Suprapubic skin (tissue), 4 donors: Measurements from ENCODE around the gene PTPRJ. TPM values are rescaled to one million over a fixed set of nuclear protein-coding genes. Genes with fewer than 3 reads are reported as not detected.
"Not testable (repeated sequence)": the region's sequence is repeated elsewhere in the genome, so short reads cannot be mapped to it uniquely, and the experiment has no call there.

Experiments used
- DNase-seq, 2 donors: peaks; one replicate each; pipeline ENCODE4 v3.0.0-alpha.2; 2019; ENCODE audit warnings: low spot score in 2 of 2
- H3K27ac ChIP-seq: fragments of 200-600 bp; sonication (generic); one replicate; pipeline ENCODE4 v1.5.1; 2019
- H3K27me3 ChIP-seq: fragments of 200-600 bp; sonication (generic); one replicate; pipeline ENCODE4 v1.5.1; 2019
- H3K36me3 ChIP-seq: fragments of 200-600 bp; sonication (generic); one replicate; pipeline ENCODE4 v1.5.1; 2019
- H3K4me1 ChIP-seq: fragments of 200-600 bp; sonication (generic); one replicate; pipeline ENCODE4 v1.5.1; 2019
- H3K4me3 ChIP-seq: fragments of 200-600 bp; sonication (generic); one replicate; pipeline ENCODE4 v1.5.1; 2019; ENCODE audit warnings: mild to moderate bottlenecking
- H3K9me3 ChIP-seq: fragments of 200-600 bp; sonication (generic); one replicate; pipeline ENCODE4 v1.5.1; 2019
- CTCF ChIP-seq, 2 donors: fragments of 200-600 bp in 1 of 2; fragments of 450-650 bp in 1 of 2; sonication (generic) in 1 of 2; IDR thresholded peaks; one replicate each; pipeline ENCODE4 v1.5.1; 2016 to 2019; ENCODE audit warnings: antibody characterized with exemption in 2 of 2, mild to moderate bottlenecking in 1 of 2, moderate library complexity in 1 of 2
- EP300 ChIP-seq: sonication (generic); formaldehyde crosslinking; IDR thresholded peaks from one replicate; pipeline ENCODE4 v1.6.1; 2017; ENCODE audit warnings: antibody characterized with exemption
- POLR2A ChIP-seq, 2 donors: fragments of 450-650 bp; IDR thresholded peaks; one replicate each; pipeline ENCODE4 v1.6.1; 2017; ENCODE audit warnings: antibody characterized with exemption in 2 of 2, mild to moderate bottlenecking in 2 of 2, moderate library complexity in 2 of 2
- POLR2AphosphoS5 ChIP-seq, 3 donors: sonication (generic); formaldehyde crosslinking; IDR thresholded peaks; one replicate each; pipeline ENCODE4 v1.6.1; 2017; ENCODE audit warnings: antibody characterized with exemption in 3 of 3
- WGBS: methylation state at CpG from one replicate; pipeline ENCODE4 v1.1.5; 2018; 5-methylcytosine and 5-hydroxymethylcytosine counted together
- total RNA-seq, 4 donors: library from RNA; depleted of rRNA; stranded (reverse); fragments of >200 nt; gene quantifications; one replicate each; pipeline ENCODE4 v1.1.0, GENCODE V29; 2016

Gene PTPRJ
- total RNA-seq, 4 donors from 2014 or later, result 4.0 to 15.5 (median 13.1) TPM

- H3K4me1 ChIP-seq, result no peaks in the 10 kb centered on the region
- 63% methylated on average over 4 of the region's 4 CpGs for WGBS
- H3K27me3 ChIP-seq, result no peaks in the 10 kb centered on the region
Measured at GRCh38 chr11:48182860-48183526, 202.6 kb downstream of the PTPRJ start.

GRCh38 chr11:48184452-48184851 is 204.1 kb downstream of the PTPRJ start:
- DNase-seq, result no peak
- no peak overlapping the region for H3K27ac ChIP-seq
- no peaks in the 10 kb centered on the region for H3K9me3 ChIP-seq
- H3K4me1 ChIP-seq, result no peaks in the 10 kb centered on the region
- no peaks in the 10 kb centered on the region for H3K27me3 ChIP-seq
- no peak overlapping the region for H3K4me3 ChIP-seq
- no peaks in the 10 kb centered on the region for H3K36me3 ChIP-seq
- no peak for TF ChIP-seq POLR2A (IDR thresholded peaks at IDR 0.05)
- no peak for TF ChIP-seq EP300
- TF ChIP-seq CTCF (IDR thresholded peaks at IDR 0.05), result no peak
- no peak for TF ChIP-seq POLR2AphosphoS5 (IDR thresholded peaks at IDR 0.05)

More at GRCh38 chr11:48182860-48183526, 202.6 kb downstream of the PTPRJ start:
- H3K4me3 ChIP-seq, result no peak overlapping the region
- H3K9me3 ChIP-seq, result no peaks in the 10 kb centered on the region
- H3K27ac ChIP-seq, result no peak overlapping the region
- no peak for DNase-seq
- no peak for TF ChIP-seq EP300
- no peak for TF ChIP-seq POLR2A (IDR thresholded peaks at IDR 0.05)
- no peak for TF ChIP-seq POLR2AphosphoS5 (IDR thresholded peaks at IDR 0.05)
- TF ChIP-seq CTCF (IDR thresholded peaks at IDR 0.05), result no peak
- H3K36me3 ChIP-seq, result no peaks in the 10 kb centered on the region

GRCh38 chr11:48190906-48191654 is 210.7 kb downstream of the PTPRJ start:
- not testable (repeated sequence) for DNase-seq, H3K9me3 ChIP-seq, H3K4me3 ChIP-seq, H3K27me3 ChIP-seq, H3K4me1 ChIP-seq, H3K27ac ChIP-seq, H3K36me3 ChIP-seq
- WGBS, result 73% methylated on average over 7 of the region's 10 CpGs

- Histone ChIP-seq H3K27me3 (no peaks in the 10 kb centered on the region), H3K4me1 (no peaks in the 10 kb centered on the region), H3K36me3 (no peaks in the 10 kb centered on the region), H3K27ac (no peak overlapping the region), H3K4me3 (no peak overlapping the region), H3K9me3 (peaks cover 11% of the 10 kb centered on the region)
- TF ChIP-seq EP300, result no peak
- no peak for TF ChIP-seq POLR2AphosphoS5 (IDR thresholded peaks at IDR 0.05)
- no peak for TF ChIP-seq CTCF (IDR thresholded peaks at IDR 0.05)
- no peak for TF ChIP-seq POLR2A (IDR thresholded peaks at IDR 0.05)
- 60% methylated on average over 2 of the region's 2 CpGs for WGBS
- DNase-seq, result no peak
Measured at GRCh38 chr11:48193876-48194275, 213.5 kb downstream of the PTPRJ start.

GRCh38 chr11:48207881-48208280 is 227.5 kb downstream of the PTPRJ start:
- TF ChIP-seq CTCF (IDR thresholded peaks at IDR 0.05), result no peak
- no peak for TF ChIP-seq POLR2AphosphoS5 (IDR thresholded peaks at IDR 0.05)
- no peak for TF ChIP-seq EP300
- TF ChIP-seq POLR2A (IDR thresholded peaks at IDR 0.05), result no peak
- no peaks in the 10 kb centered on the region for H3K36me3 ChIP-seq
- H3K4me1 ChIP-seq, result no peaks in the 10 kb centered on the region
- H3K27ac ChIP-seq, result no peak overlapping the region
- no peak for DNase-seq
- no peaks in the 10 kb centered on the region for H3K27me3 ChIP-seq
- WGBS, result 73% methylated on average over 2 of the region's 2 CpGs
- H3K4me3 ChIP-seq, result no peak overlapping the region
- peaks cover 4% of the 10 kb centered on the region for H3K9me3 ChIP-seq
